ENCODE results near the gene AK5.
A peak's percentile ranks its signal among the peaks of the same experiment; 100 is the strongest.

Gene AK5

GRCh38 chr1:77341195-77341594 lies 59.4 kb downstream of the AK5 start:
- H3K4me3 ChIP-seq (ENCODE audit: low read depth, low read length) = no peak overlapping the region
- no peak for DNase-seq (ENCODE audit: low read depth)
- no peak for TF ChIP-seq CTCF (IDR thresholded peaks at IDR 0.05; ENCODE audit: control insufficient read depth, extremely low read depth, insufficient read depth)

GRCh38 chr1:77342745-77343144 lies 60.9 kb downstream of the AK5 start:
- DNase-seq (ENCODE audit: low read depth) = peak; percentile 23
- no peak overlapping the region for H3K4me3 ChIP-seq (ENCODE audit: low read depth, low read length)
- no peak for TF ChIP-seq CTCF (IDR thresholded peaks at IDR 0.05; ENCODE audit: control insufficient read depth, extremely low read depth, insufficient read depth)

GRCh38 chr1:77347646-77348045 lies 65.8 kb downstream of the AK5 start:
- no peak for TF ChIP-seq CTCF (IDR thresholded peaks at IDR 0.05; ENCODE audit: control insufficient read depth, extremely low read depth, insufficient read depth)
- DNase-seq (ENCODE audit: low read depth) = no peak
- H3K4me3 ChIP-seq (ENCODE audit: low read depth, low read length) = no peak overlapping the region

- no peak overlapping the region for H3K4me3 ChIP-seq (ENCODE audit: low read depth, low read length)
- TF ChIP-seq CTCF (IDR thresholded peaks at IDR 0.05; ENCODE audit: control insufficient read depth, extremely low read depth, insufficient read depth) = no peak
- no peak for DNase-seq (ENCODE audit: low read depth)
Measured at GRCh38 chr1:77348549-77348948, 66.7 kb downstream of the AK5 start.

GRCh38 chr1:77349275-77349674 lies 67.5 kb downstream of the AK5 start:
- no peak for DNase-seq (ENCODE audit: low read depth)
- no peak overlapping the region for H3K4me3 ChIP-seq (ENCODE audit: low read depth, low read length)
- TF ChIP-seq CTCF (IDR thresholded peaks at IDR 0.05; ENCODE audit: control insufficient read depth, extremely low read depth, insufficient read depth) = no peak

- TF ChIP-seq CTCF (IDR thresholded peaks at IDR 0.05; ENCODE audit: control insufficient read depth, extremely low read depth, insufficient read depth) = no peak
- H3K4me3 ChIP-seq (ENCODE audit: low read depth, low read length) = no peak overlapping the region
- no peak for DNase-seq (ENCODE audit: low read depth)
Measured at GRCh38 chr1:77350012-77350770, 68.4 kb downstream of the AK5 start.

GRCh38 chr1:77354536-77354935 lies 72.7 kb downstream of the AK5 start:
- DNase-seq (ENCODE audit: low read depth) = no peak
- H3K4me3 ChIP-seq (ENCODE audit: low read depth, low read length) = no peak overlapping the region
- TF ChIP-seq CTCF (IDR thresholded peaks at IDR 0.05; ENCODE audit: control insufficient read depth, extremely low read depth, insufficient read depth) = no peak

Measured in LNCaP clone FGC (cell line).